NCI-H748 treated with DMSO at 0.1 percent for 48 hours (cell line): Measurements from ENCODE around the gene WWTR1.

Experiments used
- DNase-seq: peaks from one replicate; lab custom pipeline; 2025; lab: John Stamatoyannopoulos, UW

WWTR1 gene

DNA sequence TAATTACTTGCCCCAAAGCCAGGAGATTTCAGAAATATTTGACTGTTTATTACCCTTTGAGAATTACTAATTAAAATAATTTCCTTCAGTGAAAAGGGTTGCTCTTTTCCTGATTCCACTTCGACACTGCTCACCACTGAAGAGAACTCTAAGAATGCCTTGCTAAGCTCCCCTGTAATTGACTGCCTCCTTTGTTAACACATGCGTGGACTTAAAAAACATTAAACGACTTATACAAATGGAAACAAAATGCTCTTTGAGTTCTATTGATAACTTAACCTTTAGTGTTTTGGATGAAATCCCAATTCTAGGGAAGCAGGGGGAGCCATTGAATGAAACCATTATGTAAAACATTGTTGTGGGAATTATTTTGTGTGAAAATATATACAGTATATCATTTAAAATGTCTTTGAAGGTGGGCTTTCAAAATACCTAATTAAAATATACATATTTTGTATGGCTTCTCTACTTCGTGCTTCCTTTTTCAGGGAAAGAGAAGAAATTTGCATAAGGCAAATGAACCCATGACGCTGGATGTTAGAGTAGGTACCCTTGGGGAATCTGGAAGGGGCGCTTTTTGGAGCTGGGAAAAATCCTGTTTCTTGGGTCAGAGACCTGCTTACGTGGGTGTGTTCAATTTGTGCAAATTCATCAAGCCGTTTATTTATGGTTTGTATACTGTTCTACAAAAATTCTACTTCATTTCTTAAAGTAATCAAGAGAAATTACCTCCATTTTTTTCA is 64.2 kb downstream of the WWTR1 start:
- DNase-seq: no peak

- DNase-seq: no peak
Measured at GRCh38 chr3:149592758-149593240, 65.0 kb downstream of the WWTR1 start.

DNA sequence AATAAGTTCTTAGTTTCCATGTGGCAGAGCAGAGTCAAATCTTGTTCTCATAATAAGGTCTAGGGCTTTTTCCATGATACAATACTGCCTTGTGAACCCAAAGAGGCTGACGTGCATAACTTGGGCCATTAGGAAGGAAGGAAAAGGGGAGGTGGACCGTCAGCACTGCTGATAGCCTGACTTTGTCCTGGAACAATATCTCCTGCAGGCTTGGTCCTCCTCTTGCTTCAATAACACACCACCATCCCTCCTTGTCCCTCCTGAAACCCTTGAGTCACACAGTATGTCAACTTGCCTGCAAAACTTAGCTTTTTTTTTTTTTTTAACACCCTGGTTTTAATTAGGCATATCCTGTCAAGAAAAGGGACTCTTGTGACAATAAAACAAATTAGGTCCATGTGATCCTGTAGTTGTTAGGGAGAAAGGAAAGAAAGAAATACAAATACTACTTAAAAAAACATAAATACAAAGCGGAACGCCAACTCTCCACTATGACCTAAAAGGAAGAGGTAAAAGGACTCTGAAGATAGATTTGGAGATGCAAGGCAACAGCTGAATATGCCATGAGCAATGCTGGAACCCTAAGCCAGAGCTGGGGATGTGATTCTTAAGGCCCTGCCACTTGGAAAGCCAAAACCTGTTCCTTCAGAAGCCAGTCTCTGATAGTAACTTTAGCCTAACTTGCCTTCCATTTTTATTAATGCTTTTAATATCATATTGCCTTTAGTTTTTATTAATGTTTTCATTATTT is 67.0 kb downstream of the WWTR1 start:
- no peak for DNase-seq

GRCh38 chr3:149589332-149589731 is 68.5 kb downstream of the WWTR1 start:
- DNase-seq: no peak

DNA sequence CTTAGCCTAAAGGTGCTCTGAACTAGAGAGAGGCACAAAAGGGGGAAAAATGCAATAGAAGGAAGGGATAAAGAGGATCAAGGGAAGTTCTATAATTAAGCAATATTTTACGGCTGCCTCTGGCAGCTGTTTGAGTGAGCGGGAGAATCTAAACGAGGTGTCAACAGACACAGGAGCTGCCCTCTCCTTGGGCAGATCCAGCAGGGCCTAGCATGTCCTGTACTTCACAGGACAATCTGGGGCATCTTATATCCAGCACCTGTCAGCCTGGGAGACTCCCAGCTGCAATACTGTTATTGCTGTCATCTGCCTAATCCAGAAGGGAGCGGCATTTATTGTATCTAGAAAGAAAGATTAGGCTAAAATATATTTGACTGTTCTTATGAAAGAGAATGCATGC is 68.9 kb downstream of the WWTR1 start:
- no peak for DNase-seq

- no peak for DNase-seq
Measured at GRCh38 chr3:149587383-149587782, 70.4 kb downstream of the WWTR1 start.

DNA sequence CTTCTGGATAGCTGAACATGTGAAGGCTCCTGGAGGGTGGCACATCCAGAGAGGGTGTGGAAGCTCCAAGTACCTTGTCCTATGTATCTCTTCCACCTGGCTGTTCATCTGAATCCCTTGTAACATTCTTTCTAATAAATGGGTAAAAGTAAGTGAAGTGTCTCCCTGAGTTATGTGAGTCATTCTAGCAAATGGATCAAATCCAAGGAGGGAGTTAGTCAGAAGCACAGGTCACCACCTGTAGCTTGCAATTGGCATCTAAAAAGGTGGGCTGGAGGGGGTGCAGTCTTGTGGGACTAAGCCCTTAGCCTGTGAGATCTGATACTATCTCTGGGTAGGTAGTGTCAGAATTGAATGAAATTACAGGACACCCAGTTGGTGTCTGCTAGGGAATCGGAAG is 71.0 kb downstream of the WWTR1 start:
- DNase-seq: no peak

GRCh38 chr3:149585401-149585726 is 72.5 kb downstream of the WWTR1 start:
- no peak for DNase-seq

- no peak for DNase-seq
Measured at GRCh38 chr3:149583921-149584635, 73.7 kb downstream of the WWTR1 start.

GRCh38 chr3:149582395-149582794 is 75.4 kb downstream of the WWTR1 start:
- DNase-seq: no peak

DNA sequence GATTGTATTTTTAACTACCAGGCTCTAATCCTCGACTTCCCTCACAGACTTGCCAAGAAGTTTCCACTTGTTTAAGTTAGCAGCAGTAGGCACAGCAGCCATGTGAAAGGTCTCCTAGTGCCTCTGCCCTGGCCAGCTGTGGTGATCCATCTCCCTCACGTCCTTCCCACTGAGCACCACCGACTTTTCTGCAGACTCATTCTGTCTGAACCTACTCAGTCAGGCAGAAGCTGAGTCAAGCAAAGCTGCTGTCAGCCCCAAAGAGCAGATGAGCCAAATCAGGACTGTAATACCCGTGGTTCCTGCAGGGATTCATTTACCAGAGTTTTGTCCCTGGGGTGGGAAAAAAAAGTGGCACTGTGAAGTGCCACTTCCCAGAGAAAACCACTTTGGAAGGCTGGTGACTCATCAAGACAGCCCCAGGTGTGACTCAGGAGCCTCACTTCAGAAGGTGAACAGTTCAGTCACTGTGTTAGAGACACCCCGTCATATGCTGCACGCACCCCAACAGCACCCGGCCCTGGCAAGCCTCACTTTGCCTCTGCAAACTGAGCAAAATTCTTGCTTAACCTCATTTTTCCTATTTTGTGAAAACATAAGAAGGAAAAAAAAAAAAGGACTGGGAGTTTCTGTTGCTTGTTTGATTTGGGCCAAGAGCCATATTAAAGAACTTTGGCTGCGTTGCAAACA is 76.0 kb downstream of the WWTR1 start:
- no peak for DNase-seq

DNA sequence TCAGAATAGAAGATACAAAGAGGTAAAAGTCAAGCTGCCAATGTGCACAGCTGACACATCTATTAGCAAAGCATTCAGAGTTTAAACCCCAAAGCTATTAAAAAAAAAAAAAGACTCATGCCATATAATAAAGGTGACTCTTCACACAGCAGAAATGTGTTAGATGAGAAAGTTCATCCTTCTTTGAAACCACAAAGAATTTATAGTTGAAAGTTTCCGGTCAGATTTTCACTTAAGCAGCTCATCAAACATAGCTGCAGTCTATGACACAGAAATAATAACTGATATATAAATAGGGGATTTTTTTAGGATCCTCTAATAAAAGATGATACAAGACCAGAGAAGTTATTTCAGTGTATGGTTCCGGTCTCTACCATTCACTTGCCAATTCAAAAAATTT is 76.6 kb downstream of the WWTR1 start:
- no peak for DNase-seq

DNA sequence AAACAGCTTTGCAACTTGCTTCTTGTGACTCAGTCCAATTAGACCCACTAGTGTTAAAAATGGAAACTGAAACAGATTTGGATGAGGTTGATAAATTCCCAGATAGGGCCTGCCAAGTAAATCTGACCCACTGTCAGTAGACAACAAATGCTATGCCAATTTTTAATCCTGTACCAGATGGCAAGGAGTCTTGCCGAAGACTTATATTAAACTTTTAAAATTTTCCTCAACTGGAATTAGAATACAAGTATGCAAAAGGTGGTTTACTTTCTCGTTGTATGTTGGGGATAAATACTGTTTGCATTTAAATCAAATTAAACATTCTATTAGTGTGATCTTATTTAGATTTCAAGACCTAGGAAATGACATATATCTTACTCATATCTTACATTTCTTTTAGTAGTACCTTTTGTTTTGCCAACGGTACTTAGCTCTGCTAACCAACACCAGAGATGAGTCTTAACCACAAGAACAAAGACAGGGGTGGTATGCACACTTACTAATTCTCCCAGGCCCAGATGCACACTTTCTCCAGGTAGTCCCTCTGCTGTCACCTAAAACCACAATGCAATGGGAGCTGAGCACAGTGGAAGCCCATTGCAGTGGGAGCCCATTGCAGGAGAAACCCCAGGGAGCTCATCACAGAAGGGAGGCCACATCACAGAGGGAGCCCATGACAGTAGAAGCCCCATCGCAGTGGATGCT is 77.8 kb downstream of the WWTR1 start:
- DNase-seq: no peak

- no peak for DNase-seq
Measured at GRCh38 chr3:149579161-149579560, 78.7 kb downstream of the WWTR1 start.

DNA sequence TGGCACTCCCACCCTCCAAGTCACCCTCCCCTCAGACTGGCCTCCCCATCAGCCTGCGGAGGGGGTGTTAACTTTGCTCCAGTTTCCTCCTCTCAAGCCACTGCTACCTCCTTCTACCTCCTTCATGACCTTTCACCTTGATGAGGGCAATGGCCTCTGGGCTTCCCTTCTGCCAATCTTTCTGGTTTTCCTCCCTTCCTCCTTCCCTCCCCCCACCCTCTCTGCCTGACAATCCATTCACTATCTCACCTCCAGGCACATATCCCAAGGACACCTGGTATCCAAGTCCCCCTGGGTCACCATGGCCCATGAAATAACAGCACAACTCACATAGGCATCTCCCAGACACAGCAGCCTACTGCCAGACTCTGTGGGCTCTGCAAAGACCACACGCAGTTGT is 80.0 kb downstream of the WWTR1 start:
- no peak for DNase-seq

GRCh38 chr3:149575961-149576564 is 81.8 kb downstream of the WWTR1 start:
- DNase-seq: no peak

GRCh38 chr3:149575213-149575960 is 82.4 kb downstream of the WWTR1 start:
- DNase-seq: no peak

GRCh38 chr3:149572796-149573414 is 84.9 kb downstream of the WWTR1 start:
- DNase-seq: no peak

DNA sequence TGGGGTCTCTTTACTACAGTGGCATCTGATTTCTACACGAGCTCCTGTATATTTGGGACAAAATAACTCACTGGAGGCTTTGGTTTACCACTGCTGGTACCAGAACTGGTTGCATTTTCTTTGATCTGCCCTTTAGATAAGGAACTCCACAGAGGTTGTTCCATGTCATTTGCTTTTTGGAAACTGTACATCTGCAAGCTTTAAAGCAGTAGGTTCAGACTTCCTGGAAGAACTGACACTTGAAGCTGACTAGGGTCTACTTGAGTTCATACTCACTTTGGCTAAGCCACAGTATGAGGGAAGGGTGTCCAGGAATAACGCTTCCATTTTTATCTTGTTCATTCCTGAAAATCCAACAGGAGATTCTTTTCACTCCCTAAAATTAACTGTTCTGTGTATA is 86.4 kb downstream of the WWTR1 start:
- no peak for DNase-seq

DNA sequence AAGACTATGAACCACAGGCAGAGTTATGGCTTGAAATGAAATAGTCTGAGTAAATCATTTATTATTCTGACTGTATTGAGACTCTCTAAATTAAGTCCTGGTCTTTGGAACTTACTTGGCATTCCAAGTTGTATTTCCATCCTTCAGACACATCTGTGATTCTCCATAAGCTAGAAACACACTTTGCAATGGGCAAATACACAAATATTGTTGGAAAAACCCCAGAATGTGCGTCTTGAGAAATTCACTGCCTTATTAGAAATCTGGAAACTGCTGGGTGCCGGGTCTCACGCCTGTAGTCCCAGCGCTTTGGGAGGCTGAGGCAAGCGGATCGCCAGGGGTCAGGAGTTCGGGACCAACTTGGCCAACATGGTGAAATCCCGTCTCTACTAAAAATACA is 87.8 kb downstream of the WWTR1 start:
- no peak for DNase-seq
